ENCODE results near the gene UQCRQ. TPM values are rescaled to one million over a fixed set of nuclear protein-coding genes. Genes with fewer than 3 reads are reported as not detected.

UQCRQ gene
- total and polyA plus RNA-seq, 2 of the 13 experiments (the other 11 are each of a cell fraction or from before 2014, with no cell fraction given) = 257 to 575 TPM

- TF ChIP-seq ZBTB26 (CRISPR knock-in tag; IDR thresholded peaks at IDR 0.05; ENCODE audit: borderline replicate concordance) = no peak; the same call in 1 of the 2 replicates
- TF ChIP-seq HCFC1 (IDR thresholded peaks at IDR 0.05; ENCODE audit: low read depth, low read length) = no peak
- 0 out of 2 replicates have a peak, but pooled peaks have one; percentile 37 for TF ChIP-seq GPN1 (CRISPR knock-in tag; IDR thresholded peaks at IDR 0.05; ENCODE audit: borderline replicate concordance)
- peak; percentile 50 for TF ChIP-seq CSRNP1 (CRISPR knock-in tag; IDR thresholded peaks at IDR 0.05)
- TF ChIP-seq IKZF4 (CRISPR knock-in tag; IDR thresholded peaks at IDR 0.05; ENCODE audit: borderline replicate concordance, low read depth, not compliant biosample characterization) = no peak
- TF ChIP-seq ZSCAN25 (CRISPR knock-in tag; IDR thresholded peaks at IDR 0.05) = no peak; the same call in 1 of the 2 replicates
- TF ChIP-seq CERS6 (CRISPR knock-in tag; IDR thresholded peaks at IDR 0.05) = no peak
- no peak for TF ChIP-seq HIC2 (CRISPR knock-in tag; IDR thresholded peaks at IDR 0.05; ENCODE audit: low read depth)
- no peak for TF ChIP-seq ZNF550 (CRISPR knock-in tag; IDR thresholded peaks at IDR 0.05; ENCODE audit: borderline replicate concordance)
- no peak for TF ChIP-seq SNRNP70 (IDR thresholded peaks at IDR 0.05; ENCODE audit: low read depth, low read length)
- TF ChIP-seq ZNF770 (CRISPR knock-in tag; IDR thresholded peaks at IDR 0.05) = no peak
- TF ChIP-seq ZNF138 (CRISPR knock-in tag; IDR thresholded peaks at IDR 0.05; ENCODE audit: low read depth) = peak; percentile 39
- peak; percentile 85; the same call in 1 of the 2 replicates for TF ChIP-seq ZFY (CRISPR knock-in tag; IDR thresholded peaks at IDR 0.05)
- no peak for TF ChIP-seq ZNF382 (CRISPR knock-in tag; IDR thresholded peaks at IDR 0.05; ENCODE audit: borderline replicate concordance)
- TF ChIP-seq GABPA (IDR thresholded peaks at IDR 0.05; ENCODE audit: low read depth, low read length) = no peak
- no peak for TF ChIP-seq GABPA (CRISPR knock-in tag; IDR thresholded peaks at IDR 0.05; ENCODE audit: low read depth)
- no peak for TF ChIP-seq EEA1 (CRISPR knock-in tag; IDR thresholded peaks at IDR 0.05; ENCODE audit: borderline replicate concordance)
- no peak for TF ChIP-seq ZNF704 (CRISPR knock-in tag; IDR thresholded peaks at IDR 0.05; ENCODE audit: borderline replicate concordance)
Observed at GRCh38 chr5:132829742-132830435, 36.6 kb upstream of the UQCRQ start (continued).
